Measurements from ENCODE around the gene KRTAP9-9. TPM values are rescaled to one million over a fixed set of nuclear protein-coding genes. Genes with fewer than 3 reads are reported as not detected.

Gene KRTAP9-9
- total and polyA plus RNA-seq, 2 experiments from 2014 or later, result not detected

DNA sequence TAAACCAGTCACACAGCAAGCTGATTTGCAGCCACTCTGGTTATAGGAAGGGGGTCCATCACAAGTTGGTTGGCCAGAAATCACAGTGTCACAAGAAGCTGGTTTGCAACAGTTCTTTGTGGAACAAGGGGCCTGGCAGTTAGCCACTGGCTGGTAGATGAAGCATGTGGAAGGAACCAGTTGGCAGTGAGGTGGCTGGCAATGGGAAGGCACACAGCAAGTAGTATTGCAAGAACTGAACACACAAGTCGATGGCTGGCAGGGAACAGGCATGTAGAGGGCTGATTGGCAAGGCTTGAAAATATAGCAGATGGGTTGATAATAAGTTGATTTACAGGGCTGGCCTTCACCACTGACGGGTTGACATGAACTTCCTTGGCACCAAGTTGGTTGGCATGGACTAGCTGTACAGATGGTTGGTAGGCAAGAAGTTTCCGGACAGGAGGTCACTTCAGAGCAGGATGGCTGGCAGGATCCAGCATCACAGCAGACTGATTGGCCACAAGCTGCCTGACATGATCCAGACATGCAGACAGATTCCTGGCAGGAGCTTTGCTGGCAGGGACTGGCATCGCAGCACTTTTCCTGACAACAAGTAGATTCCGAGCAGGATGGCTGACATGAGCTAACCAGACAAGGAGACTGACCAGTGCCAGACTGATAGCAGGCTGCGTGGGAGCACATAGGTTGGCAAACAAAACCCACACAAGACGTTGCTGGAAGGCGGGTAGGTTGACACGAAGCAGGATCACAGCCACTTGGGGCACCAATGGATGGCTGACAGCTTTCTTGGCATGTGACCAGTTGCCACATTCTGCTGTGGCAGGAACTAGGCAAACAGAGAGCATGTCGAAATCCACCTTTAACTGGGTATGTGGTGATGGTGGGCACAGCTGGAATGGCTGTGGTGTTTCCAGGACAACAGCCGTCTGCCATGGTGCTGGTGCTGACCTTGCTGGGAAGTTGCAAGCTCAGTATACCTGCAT is 47.0 kb downstream of the KRTAP9-9 start, which contains the start of gene KRTAP29-1:
TSS of gene KRTAP29-1 (minus strand) at position 936 of the 986 bp plus-strand sequence. CDS start at position 936, 0 bp downstream.
- no peaks in the 10 kb centered on the region for H3K9me3 ChIP-seq (ENCODE audit: low read depth)
- no peak within 1 kb of the TSS for H3K27ac ChIP-seq
- no peak within 1 kb of the TSS for H3K9ac ChIP-seq
- TF ChIP-seq EZH2 (IDR thresholded peaks at IDR 0.05; ENCODE audit: insufficient read depth, poor library complexity, severe bottlenecking), result no peak
- no peak for TF ChIP-seq EZH2phosphoT487 (IDR thresholded peaks at IDR 0.05; ENCODE audit: insufficient read depth, low read depth)
- no peak within 1 kb of the TSS for H3K4me2 ChIP-seq (ENCODE audit: unreplicated experiment)
- no peaks in the 10 kb centered on the region for H3K4me1 ChIP-seq (ENCODE audit: insufficient read depth)
- in situ Hi-C loops (cut with MboI), result no loop called here
- no peak within 1 kb of the TSS for H3K4me3 ChIP-seq
- no peaks in the 10 kb centered on the region for H4K20me1 ChIP-seq (ENCODE audit: insufficient read depth)
- DNase-seq, result no peak
- H3F3A ChIP-seq (ENCODE audit: insufficient read depth), result no peaks in the 10 kb centered on the region
- no peaks in the 10 kb centered on the region for H3K79me2 ChIP-seq (ENCODE audit: insufficient read depth)
- H2AFZ ChIP-seq, result no peak within 1 kb of the TSS
- no peaks in the 10 kb centered on the region for H3K9me2 ChIP-seq (ENCODE audit: insufficient read depth)
- no peaks in the 10 kb centered on the region for H3K27me3 ChIP-seq (replicated peaks; ENCODE audit: insufficient read depth)
- WGBS, 2 experiments (ENCODE audit: low coverage in 1 of 2, low lambda C conversion rate in 2 of 2, missing lambda C conversion rate in 2 of 2), result 26% methylated on average over 11 of the region's 11 CpGs
- H3K36me3 ChIP-seq (ENCODE audit: low read depth), result no peaks in the 10 kb centered on the region

DNA sequence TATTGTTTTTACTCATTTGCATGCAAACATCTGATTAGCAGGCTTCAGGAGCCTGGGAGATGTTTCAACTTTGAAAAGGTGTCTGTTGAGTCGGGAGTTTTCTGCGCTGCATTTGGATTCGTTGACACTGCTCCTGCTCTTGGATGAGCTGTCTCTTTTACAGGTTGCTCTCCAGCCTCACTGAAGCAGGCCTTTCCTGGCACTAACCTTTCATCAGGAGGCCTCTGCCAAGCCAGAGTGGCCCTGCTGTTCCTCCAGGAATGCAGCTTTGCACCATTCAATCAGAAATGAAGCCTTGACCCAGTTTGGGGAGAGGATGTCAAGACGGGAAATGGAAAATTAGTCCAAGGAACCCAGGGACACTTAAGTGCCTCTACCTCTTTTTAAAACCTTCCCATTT is 47.8 kb downstream of the KRTAP9-9 start:
- Histone ChIP-seq H4K20me1 (ENCODE audit: insufficient read depth) (no peaks in the 10 kb centered on the region), H3K4me1 (ENCODE audit: insufficient read depth) (no peaks in the 10 kb centered on the region), H3K9me3 (ENCODE audit: low read depth) (no peaks in the 10 kb centered on the region), H3F3A (ENCODE audit: insufficient read depth) (no peaks in the 10 kb centered on the region), H3K79me2 (ENCODE audit: insufficient read depth) (no peaks in the 10 kb centered on the region), H3K36me3 (ENCODE audit: low read depth) (no peaks in the 10 kb centered on the region), H3K4me3 (no peak overlapping the region), H2AFZ (no peak overlapping the region), H3K9me2 (ENCODE audit: insufficient read depth) (no peaks in the 10 kb centered on the region), H3K27me3 (replicated peaks; ENCODE audit: insufficient read depth) (no peaks in the 10 kb centered on the region), H3K4me2 (ENCODE audit: unreplicated experiment) (no peak overlapping the region), H3K9ac (no peak overlapping the region), H3K27ac (no peak overlapping the region)
- 40 to 50% methylated on average over 4 of the region's 4 CpGs for WGBS, 2 experiments (ENCODE audit: low coverage in 1 of 2, low lambda C conversion rate in 2 of 2, missing lambda C conversion rate in 2 of 2)
- in situ Hi-C loops (cut with MboI), result no loop called here
- DNase-seq, result no peak
- no peak for TF ChIP-seq EZH2phosphoT487 (IDR thresholded peaks at IDR 0.05; ENCODE audit: insufficient read depth, low read depth)
- no peak for TF ChIP-seq EZH2 (IDR thresholded peaks at IDR 0.05; ENCODE audit: insufficient read depth, poor library complexity, severe bottlenecking)

DNA sequence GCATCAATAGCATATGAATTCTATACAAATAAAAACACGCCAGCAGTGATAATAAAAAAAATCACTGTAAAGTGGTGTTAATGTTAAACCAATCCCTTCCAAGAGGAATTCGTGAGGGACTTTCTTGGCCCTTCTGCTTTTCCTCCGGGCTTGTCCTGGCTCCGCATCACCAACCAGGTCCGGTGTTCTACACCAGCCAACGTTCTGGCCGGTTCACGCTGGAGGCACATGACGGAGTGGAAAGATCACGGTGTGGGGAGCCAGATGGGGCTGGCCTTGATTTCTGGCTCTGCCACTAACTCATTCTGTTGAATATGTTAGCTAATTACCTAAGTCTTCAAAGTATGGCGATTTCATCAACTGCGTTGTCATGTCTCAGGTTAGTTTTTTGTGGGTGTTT is 48.9 kb downstream of the KRTAP9-9 start:
- Histone ChIP-seq H3K27me3 (replicated peaks; ENCODE audit: insufficient read depth) (no peaks in the 10 kb centered on the region), H3K27ac (no peak overlapping the region), H3K79me2 (ENCODE audit: insufficient read depth) (no peaks in the 10 kb centered on the region), H3K9ac (no peak overlapping the region), H3F3A (ENCODE audit: insufficient read depth) (no peaks in the 10 kb centered on the region), H3K4me3 (no peak overlapping the region), H3K9me3 (ENCODE audit: low read depth) (no peaks in the 10 kb centered on the region), H4K20me1 (ENCODE audit: insufficient read depth) (no peaks in the 10 kb centered on the region), H3K36me3 (ENCODE audit: low read depth) (no peaks in the 10 kb centered on the region), H3K9me2 (ENCODE audit: insufficient read depth) (no peaks in the 10 kb centered on the region), H3K4me2 (ENCODE audit: unreplicated experiment) (no peak overlapping the region), H3K4me1 (ENCODE audit: insufficient read depth) (no peaks in the 10 kb centered on the region), H2AFZ (no peak overlapping the region)
- in situ Hi-C loops (cut with MboI), result no loop called here
- no peak for TF ChIP-seq EZH2phosphoT487 (IDR thresholded peaks at IDR 0.05; ENCODE audit: insufficient read depth, low read depth)
- no peak for TF ChIP-seq EZH2 (IDR thresholded peaks at IDR 0.05; ENCODE audit: insufficient read depth, poor library complexity, severe bottlenecking)
- no peak for DNase-seq
- WGBS, 2 experiments (ENCODE audit: low coverage in 1 of 2, low lambda C conversion rate in 2 of 2, missing lambda C conversion rate in 2 of 2), result 62% methylated on average over 12 of the region's 12 CpGs

Small RNA genes within 50 kb of the gene (small RNA-seq; reads per million reads assigned to genes)
- gene KRTAP9-10P (ENCODE audit: low read depth, low replicate concordance), result not detected

Other genes starting within 250 kb of the KRTAP9-9 start
Only the 30 nearest of the 40 such genes appear.
- 0.38 and 13.4 TPM in 2 replicates for gene KRTAP2-3, start 195.3 kb upstream of the KRTAP9-9 start, total RNA-seq (2014; rRNA removed; shearing (Covaris generic))
- 54.3 and 55.2 TPM in 2 replicates for gene KRTAP2-3, start 195.3 kb upstream of the KRTAP9-9 start, polyA plus RNA-seq (2016; fragmentation: Nextera tagmentation; extraction: Ambion mirVana)
- not detected in 2 replicates for gene KRTAP2-4, start 189.5 kb upstream of the KRTAP9-9 start, total RNA-seq (2014; rRNA removed; shearing (Covaris generic))
- gene KRTAP2-4, start 189.5 kb upstream of the KRTAP9-9 start, polyA plus RNA-seq (2016; fragmentation: Nextera tagmentation; extraction: Ambion mirVana), result not detected in 2 replicates
- gene KRTAP4-7, start 171.2 kb upstream of the KRTAP9-9 start, total RNA-seq (2014; rRNA removed; shearing (Covaris generic)), result not detected in 2 replicates
- gene KRTAP4-7, start 171.2 kb upstream of the KRTAP9-9 start, polyA plus RNA-seq (2016; fragmentation: Nextera tagmentation; extraction: Ambion mirVana), result not detected in 2 replicates
- not detected in 2 replicates for gene KRTAP4-8, start 157.2 kb upstream of the KRTAP9-9 start, total RNA-seq (2014; rRNA removed; shearing (Covaris generic))
- 0.20 TPM in 1 of 2 replicates, not detected in the other for gene KRTAP4-8, start 157.2 kb upstream of the KRTAP9-9 start, polyA plus RNA-seq (2016; fragmentation: Nextera tagmentation; extraction: Ambion mirVana)
- not detected in 2 replicates for gene KRTAP4-16, start 153.2 kb upstream of the KRTAP9-9 start, total RNA-seq (2014; rRNA removed; shearing (Covaris generic))
- gene KRTAP4-16, start 153.2 kb upstream of the KRTAP9-9 start, polyA plus RNA-seq (2016; fragmentation: Nextera tagmentation; extraction: Ambion mirVana), result not detected in 2 replicates
- not detected in 2 replicates for gene KRTAP4-9, start 150.0 kb upstream of the KRTAP9-9 start, total RNA-seq (2014; rRNA removed; shearing (Covaris generic))
- gene KRTAP4-9, start 150.0 kb upstream of the KRTAP9-9 start, polyA plus RNA-seq (2016; fragmentation: Nextera tagmentation; extraction: Ambion mirVana), result 0.49 and 0.51 TPM in 2 replicates
- not detected in 2 replicates for gene KRTAP4-11, start 137.0 kb upstream of the KRTAP9-9 start, total RNA-seq (2014; rRNA removed; shearing (Covaris generic))
- gene KRTAP4-11, start 137.0 kb upstream of the KRTAP9-9 start, polyA plus RNA-seq (2016; fragmentation: Nextera tagmentation; extraction: Ambion mirVana), result 0.29 TPM in 1 of 2 replicates, not detected in the other
- gene KRTAP4-12, start 131.2 kb upstream of the KRTAP9-9 start, total RNA-seq (2014; rRNA removed; shearing (Covaris generic)), result not detected in 2 replicates
- 1.7 and 1.8 TPM in 2 replicates for gene KRTAP4-12, start 131.2 kb upstream of the KRTAP9-9 start, polyA plus RNA-seq (2016; fragmentation: Nextera tagmentation; extraction: Ambion mirVana)
- not detected in 2 replicates for gene KRTAP4-6, start 114.8 kb upstream of the KRTAP9-9 start, total RNA-seq (2014; rRNA removed; shearing (Covaris generic))
- not detected in 2 replicates for gene KRTAP4-6, start 114.8 kb upstream of the KRTAP9-9 start, polyA plus RNA-seq (2016; fragmentation: Nextera tagmentation; extraction: Ambion mirVana)
- not detected in 2 replicates for gene KRTAP4-5, start 105.6 kb upstream of the KRTAP9-9 start, total RNA-seq (2014; rRNA removed; shearing (Covaris generic))
- gene KRTAP4-5, start 105.6 kb upstream of the KRTAP9-9 start, polyA plus RNA-seq (2016; fragmentation: Nextera tagmentation; extraction: Ambion mirVana), result not detected in 2 replicates
- not detected in 2 replicates for gene KRTAP4-4, start 94.6 kb upstream of the KRTAP9-9 start, total RNA-seq (2014; rRNA removed; shearing (Covaris generic))
- not detected in 2 replicates for gene KRTAP4-4, start 94.6 kb upstream of the KRTAP9-9 start, polyA plus RNA-seq (2016; fragmentation: Nextera tagmentation; extraction: Ambion mirVana)
- not detected in 2 replicates for gene KRTAP4-3, start 87.2 kb upstream of the KRTAP9-9 start, total RNA-seq (2014; rRNA removed; shearing (Covaris generic))
- not detected in 2 replicates for gene KRTAP4-3, start 87.2 kb upstream of the KRTAP9-9 start, polyA plus RNA-seq (2016; fragmentation: Nextera tagmentation; extraction: Ambion mirVana)
- gene KRTAP4-2, start 77.2 kb upstream of the KRTAP9-9 start, total RNA-seq (2014; rRNA removed; shearing (Covaris generic)), result not detected in 2 replicates
- gene KRTAP4-2, start 77.2 kb upstream of the KRTAP9-9 start, polyA plus RNA-seq (2016; fragmentation: Nextera tagmentation; extraction: Ambion mirVana), result not detected in 2 replicates
- 0.76 TPM in 1 of 2 replicates, not detected in the other for gene KRTAP4-1, start 70.5 kb upstream of the KRTAP9-9 start, total RNA-seq (2014; rRNA removed; shearing (Covaris generic))
- gene KRTAP4-1, start 70.5 kb upstream of the KRTAP9-9 start, polyA plus RNA-seq (2016; fragmentation: Nextera tagmentation; extraction: Ambion mirVana), result not detected in 2 replicates
- gene KRTAP9-1, start 65.5 kb upstream of the KRTAP9-9 start, total RNA-seq (2014; rRNA removed; shearing (Covaris generic)), result not detected in 2 replicates
- not detected in 2 replicates for gene KRTAP9-1, start 65.5 kb upstream of the KRTAP9-9 start, polyA plus RNA-seq (2016; fragmentation: Nextera tagmentation; extraction: Ambion mirVana)
- gene KRTAP9-2, start 28.7 kb upstream of the KRTAP9-9 start, total RNA-seq (2014; rRNA removed; shearing (Covaris generic)), result not detected in 2 replicates
- gene KRTAP9-2, start 28.7 kb upstream of the KRTAP9-9 start, polyA plus RNA-seq (2016; fragmentation: Nextera tagmentation; extraction: Ambion mirVana), result not detected in 2 replicates
- not detected in 2 replicates for gene KRTAP9-3, start 22.9 kb upstream of the KRTAP9-9 start, total RNA-seq (2014; rRNA removed; shearing (Covaris generic))
- not detected in 2 replicates for gene KRTAP9-3, start 22.9 kb upstream of the KRTAP9-9 start, polyA plus RNA-seq (2016; fragmentation: Nextera tagmentation; extraction: Ambion mirVana)
- not detected in 2 replicates for gene KRTAP9-8, start 17.4 kb upstream of the KRTAP9-9 start, total RNA-seq (2014; rRNA removed; shearing (Covaris generic))
- not detected in 2 replicates for gene KRTAP9-8, start 17.4 kb upstream of the KRTAP9-9 start, polyA plus RNA-seq (2016; fragmentation: Nextera tagmentation; extraction: Ambion mirVana)
- not detected in 2 replicates for gene KRTAP9-4, start 5.7 kb upstream of the KRTAP9-9 start, total RNA-seq (2014; rRNA removed; shearing (Covaris generic))
- gene KRTAP9-4, start 5.7 kb upstream of the KRTAP9-9 start, polyA plus RNA-seq (2016; fragmentation: Nextera tagmentation; extraction: Ambion mirVana), result not detected in 2 replicates
- gene KRTAP9-6, start 10.0 kb downstream of the KRTAP9-9 start, total RNA-seq (2014; rRNA removed; shearing (Covaris generic)), result not detected in 2 replicates
- not detected in 2 replicates for gene KRTAP9-6, start 10.0 kb downstream of the KRTAP9-9 start, polyA plus RNA-seq (2016; fragmentation: Nextera tagmentation; extraction: Ambion mirVana)
- not detected in 2 replicates for gene KRTAP9-7, start 20.3 kb downstream of the KRTAP9-9 start, total RNA-seq (2014; rRNA removed; shearing (Covaris generic))
- gene KRTAP9-7, start 20.3 kb downstream of the KRTAP9-9 start, polyA plus RNA-seq (2016; fragmentation: Nextera tagmentation; extraction: Ambion mirVana), result not detected in 2 replicates
- not detected in 2 replicates for gene KRTAP29-1, start 47.5 kb downstream of the KRTAP9-9 start, total RNA-seq (2014; rRNA removed; shearing (Covaris generic))
- not detected in 2 replicates for gene KRTAP29-1, start 47.5 kb downstream of the KRTAP9-9 start, polyA plus RNA-seq (2016; fragmentation: Nextera tagmentation; extraction: Ambion mirVana)
- not detected in 2 replicates for gene KRTAP16-1, start 53.9 kb downstream of the KRTAP9-9 start, total RNA-seq (2014; rRNA removed; shearing (Covaris generic))
- gene KRTAP16-1, start 53.9 kb downstream of the KRTAP9-9 start, polyA plus RNA-seq (2016; fragmentation: Nextera tagmentation; extraction: Ambion mirVana), result not detected in 2 replicates
- not detected in 2 replicates for gene KRTAP17-1, start 60.3 kb downstream of the KRTAP9-9 start, total RNA-seq (2014; rRNA removed; shearing (Covaris generic))
- not detected in 2 replicates for gene KRTAP17-1, start 60.3 kb downstream of the KRTAP9-9 start, polyA plus RNA-seq (2016; fragmentation: Nextera tagmentation; extraction: Ambion mirVana)
- not detected in 2 replicates for gene KRT33A, start 95.4 kb downstream of the KRTAP9-9 start, total RNA-seq (2014; rRNA removed; shearing (Covaris generic))
- gene KRT33A, start 95.4 kb downstream of the KRTAP9-9 start, polyA plus RNA-seq (2016; fragmentation: Nextera tagmentation; extraction: Ambion mirVana), result not detected in 2 replicates
- 0.25 and 0.76 TPM in 2 replicates for gene KRT33B, start 114.4 kb downstream of the KRTAP9-9 start, total RNA-seq (2014; rRNA removed; shearing (Covaris generic))
- 1.0 and 1.2 TPM in 2 replicates for gene KRT33B, start 114.4 kb downstream of the KRTAP9-9 start, polyA plus RNA-seq (2016; fragmentation: Nextera tagmentation; extraction: Ambion mirVana)
- 73.5 and 77.8 TPM in 2 replicates for gene KRT34, start 126.9 kb downstream of the KRTAP9-9 start, total RNA-seq (2014; rRNA removed; shearing (Covaris generic))
- 39.8 and 42.2 TPM in 2 replicates for gene KRT34, start 126.9 kb downstream of the KRTAP9-9 start, polyA plus RNA-seq (2016; fragmentation: Nextera tagmentation; extraction: Ambion mirVana)
- gene KRT31, start 142.2 kb downstream of the KRTAP9-9 start, total RNA-seq (2014; rRNA removed; shearing (Covaris generic)), result not detected in 2 replicates
- gene KRT31, start 142.2 kb downstream of the KRTAP9-9 start, polyA plus RNA-seq (2016; fragmentation: Nextera tagmentation; extraction: Ambion mirVana), result not detected in 2 replicates
- not detected in 2 replicates for gene KRT37, start 169.2 kb downstream of the KRTAP9-9 start, total RNA-seq (2014; rRNA removed; shearing (Covaris generic))
- gene KRT37, start 169.2 kb downstream of the KRTAP9-9 start, polyA plus RNA-seq (2016; fragmentation: Nextera tagmentation; extraction: Ambion mirVana), result not detected in 2 replicates
- not detected in 2 replicates for gene KRT38, start 185.6 kb downstream of the KRTAP9-9 start, total RNA-seq (2014; rRNA removed; shearing (Covaris generic))
- not detected in 2 replicates for gene KRT38, start 185.6 kb downstream of the KRTAP9-9 start, polyA plus RNA-seq (2016; fragmentation: Nextera tagmentation; extraction: Ambion mirVana)